GM15510 (cell line): ENCODE results near the gene LIAS.

Source experiments
- POLR2A ChIP-seq: IDR thresholded peaks from 3 replicates; pipeline ENCODE4 v1.6.1; 2011; ENCODE audit warnings: borderline replicate concordance; ENCODE audit not compliant: insufficient read length; ENCODE audit errors: extremely low read depth

The LIAS gene

GRCh38 chr4:39450618-39451017 lies 8.2 kb upstream of the LIAS start:
- TF ChIP-seq POLR2A = no peak

GRCh38 chr4:39451423-39452023 lies 7.3 kb upstream of the LIAS start:
- TF ChIP-seq POLR2A = no peak

- no peak for TF ChIP-seq POLR2A
These were observed 6.5 kb upstream of the LIAS start for GRCh38 chr4:39452153-39452859.

GRCh38 chr4:39452860-39453587 lies 5.8 kb upstream of the LIAS start:
- no peak for TF ChIP-seq POLR2A

- TF ChIP-seq POLR2A = no peak
These were observed 5.1 kb upstream of the LIAS start for GRCh38 chr4:39453738-39454137.

GRCh38 chr4:39455486-39455885 lies 3.4 kb upstream of the LIAS start:
- no peak for TF ChIP-seq POLR2A

GRCh38 chr4:39456946-39457763 lies 1.7 kb upstream of the LIAS start:
- TF ChIP-seq POLR2A = no peak

GRCh38 chr4:39464886-39465501 lies 6.1 kb downstream of the LIAS start:
- TF ChIP-seq POLR2A = no peak

GRCh38 chr4:39466747-39467146 lies 7.9 kb downstream of the LIAS start:
- no peak for TF ChIP-seq POLR2A

- TF ChIP-seq POLR2A = no peak
These were observed 8.6 kb downstream of the LIAS start for GRCh38 chr4:39467464-39467863.

- no peak for TF ChIP-seq POLR2A
These were observed 10.7 kb downstream of the LIAS start for GRCh38 chr4:39469429-39470077.

- no peak for TF ChIP-seq POLR2A
These were observed 11.5 kb downstream of the LIAS start for GRCh38 chr4:39470402-39470801.

GRCh38 chr4:39472396-39472795 lies 13.5 kb downstream of the LIAS start:
- TF ChIP-seq POLR2A = no peak
